ENCODE data around the gene LIPE. TPM values are rescaled to one million over a fixed set of nuclear protein-coding genes. Genes with fewer than 3 reads are reported as not detected.

LIPE gene
- total RNA-seq, 1 donor from 2014 or later = 3.2 TPM

DNA sequence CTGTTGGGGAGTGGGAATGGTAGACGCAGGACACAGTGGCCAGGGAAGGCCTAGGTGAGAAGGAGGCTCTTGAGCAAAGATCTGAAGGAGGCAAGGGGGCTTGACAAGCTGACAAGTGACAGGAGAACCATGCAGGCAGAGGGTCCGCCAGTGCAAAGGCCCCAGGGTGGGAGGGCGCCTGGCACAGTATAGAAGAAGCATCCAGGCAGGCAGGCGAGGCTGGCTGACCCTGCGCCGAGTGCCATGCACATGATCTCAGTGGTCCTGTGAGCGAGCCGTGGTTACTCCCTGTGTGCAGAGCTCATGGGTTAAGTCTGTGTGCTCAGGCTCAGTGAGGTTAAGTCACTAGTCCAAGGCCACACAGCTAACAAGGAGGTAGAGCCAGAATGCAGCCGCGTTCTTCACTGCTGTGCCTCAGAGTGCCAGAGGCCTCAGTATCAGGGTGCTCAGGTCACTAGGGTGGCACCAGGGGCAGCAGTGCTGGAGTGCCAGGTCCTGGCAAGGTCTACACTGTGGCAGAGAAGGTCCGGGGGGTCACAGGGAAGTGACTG is 52.3 kb downstream of the LIPE start:
- intact Hi-C loops (cut with DNase I) = no loop called here
- ATAC-seq (no peak), DNase-seq (no peak)
- Histone ChIP-seq H3K4me1 (no peaks in the 10 kb centered on the region), H3K27me3 (ENCODE audit: low read depth) (no peaks in the 10 kb centered on the region), H3K4me3 (no peak overlapping the region), H3K9me3 (no peaks in the 10 kb centered on the region), H3K36me3 (peaks cover 20% of the 10 kb centered on the region), H3K27ac (no peak overlapping the region)
- TF ChIP-seq, protein P1, sequence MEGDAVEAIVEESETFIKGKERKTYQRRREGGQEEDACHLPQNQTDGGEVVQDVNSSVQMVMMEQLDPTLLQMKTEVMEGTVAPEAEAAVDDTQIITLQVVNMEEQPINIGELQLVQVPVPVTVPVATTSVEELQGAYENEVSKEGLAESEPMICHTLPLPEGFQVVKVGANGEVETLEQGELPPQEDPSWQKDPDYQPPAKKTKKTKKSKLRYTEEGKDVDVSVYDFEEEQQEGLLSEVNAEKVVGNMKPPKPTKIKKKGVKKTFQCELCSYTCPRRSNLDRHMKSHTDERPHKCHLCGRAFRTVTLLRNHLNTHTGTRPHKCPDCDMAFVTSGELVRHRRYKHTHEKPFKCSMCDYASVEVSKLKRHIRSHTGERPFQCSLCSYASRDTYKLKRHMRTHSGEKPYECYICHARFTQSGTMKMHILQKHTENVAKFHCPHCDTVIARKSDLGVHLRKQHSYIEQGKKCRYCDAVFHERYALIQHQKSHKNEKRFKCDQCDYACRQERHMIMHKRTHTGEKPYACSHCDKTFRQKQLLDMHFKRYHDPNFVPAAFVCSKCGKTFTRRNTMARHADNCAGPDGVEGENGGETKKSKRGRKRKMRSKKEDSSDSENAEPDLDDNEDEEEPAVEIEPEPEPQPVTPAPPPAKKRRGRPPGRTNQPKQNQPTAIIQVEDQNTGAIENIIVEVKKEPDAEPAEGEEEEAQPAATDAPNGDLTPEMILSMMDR (IDR thresholded peaks at IDR 0.05) = no peak

GRCh38 chr19:42370626-42371175 is 56.5 kb downstream of the LIPE start:
- H3K4me3 ChIP-seq = no peak overlapping the region
- no peaks in the 10 kb centered on the region for H3K9me3 ChIP-seq
- ATAC-seq (no peak), DNase-seq (no peak)
- H3K36me3 ChIP-seq = peaks cover 14% of the 10 kb centered on the region
- H3K27me3 ChIP-seq (ENCODE audit: low read depth) = no peaks in the 10 kb centered on the region
- TF ChIP-seq, protein P1 (IDR thresholded peaks at IDR 0.05) = no peak
- intact Hi-C loops (cut with DNase I) = no loop called here
- H3K4me1 ChIP-seq = no peaks in the 10 kb centered on the region
- H3K27ac ChIP-seq = no peak overlapping the region

DNA sequence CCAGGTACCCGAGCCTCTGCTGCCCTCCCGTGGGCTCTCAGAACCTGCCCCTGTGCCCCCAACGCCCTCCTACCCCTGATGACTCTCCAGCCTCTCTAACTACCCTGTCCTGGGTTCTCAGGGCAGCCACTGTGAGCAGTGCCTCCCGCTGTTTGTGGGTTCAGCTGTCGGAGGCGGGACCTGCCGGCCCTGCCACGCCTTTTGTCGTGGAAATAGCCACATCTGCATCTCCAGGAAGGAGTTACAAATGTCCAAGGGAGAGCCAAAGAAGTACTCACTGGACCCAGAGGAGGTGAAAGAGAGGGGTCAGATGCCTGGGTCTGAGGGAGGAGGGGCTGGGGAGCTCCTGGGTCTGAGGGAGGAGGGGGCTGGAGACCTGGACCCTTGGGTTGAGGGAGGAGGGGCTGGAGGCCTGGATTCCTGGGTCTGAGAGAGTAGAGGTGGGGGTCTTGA is 57.1 kb downstream of the LIPE start:
- no peaks in the 10 kb centered on the region for H3K9me3 ChIP-seq
- ATAC-seq = no peak
- TF ChIP-seq, protein P1 (IDR thresholded peaks at IDR 0.05) = no peak

DNA sequence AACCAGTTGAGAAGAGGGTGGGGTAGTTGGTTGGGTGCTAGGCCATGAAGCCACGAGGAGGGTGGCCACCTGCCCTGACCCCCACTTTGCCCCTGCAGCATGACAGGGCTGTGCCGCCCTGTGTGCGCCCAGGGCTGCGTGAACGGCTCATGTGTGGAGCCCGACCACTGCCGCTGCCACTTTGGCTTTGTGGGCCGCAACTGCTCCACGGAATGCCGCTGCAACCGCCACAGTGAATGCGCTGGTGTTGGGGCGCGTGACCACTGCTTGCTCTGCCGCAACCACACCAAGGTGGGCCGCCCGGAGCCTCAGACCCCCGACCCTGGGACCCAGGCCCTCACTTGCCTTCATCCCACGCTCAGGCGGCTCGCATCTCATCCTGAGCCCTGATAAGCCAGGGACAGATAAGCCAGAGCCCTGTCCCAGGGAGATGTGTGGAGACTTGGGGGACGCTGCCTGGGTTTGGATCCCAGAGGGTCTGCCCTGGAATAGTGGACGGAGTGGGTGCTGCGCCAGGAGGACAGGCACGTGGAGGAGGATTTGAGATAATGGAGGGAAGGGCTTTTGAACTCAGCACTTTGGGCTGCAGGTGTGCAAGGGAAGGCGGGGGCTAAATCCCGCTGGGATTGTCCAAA is 57.6 kb downstream of the LIPE start:
- Histone ChIP-seq H3K27me3 (ENCODE audit: low read depth) (no peaks in the 10 kb centered on the region), H3K27ac (no peak overlapping the region), H3K4me1 (no peaks in the 10 kb centered on the region), H3K4me3 (no peak overlapping the region), H3K36me3 (peaks cover 4% of the 10 kb centered on the region), H3K9me3 (no peaks in the 10 kb centered on the region)
- ATAC-seq = no peak
- intact Hi-C loops (cut with DNase I) = no loop called here
- TF ChIP-seq, protein P1 (IDR thresholded peaks at IDR 0.05) = no peak
- no peak for DNase-seq

More for the DNA sequence above, 57.1 kb downstream of the LIPE start:
- H3K4me1 ChIP-seq = no peaks in the 10 kb centered on the region
- no peak overlapping the region for H3K4me3 ChIP-seq
- peaks cover 8% of the 10 kb centered on the region for H3K36me3 ChIP-seq
- H3K27ac ChIP-seq = no peak overlapping the region
- no peak for DNase-seq
- intact Hi-C loops (cut with DNase I) = no loop called here
- H3K27me3 ChIP-seq (ENCODE audit: low read depth) = no peaks in the 10 kb centered on the region

DNA sequence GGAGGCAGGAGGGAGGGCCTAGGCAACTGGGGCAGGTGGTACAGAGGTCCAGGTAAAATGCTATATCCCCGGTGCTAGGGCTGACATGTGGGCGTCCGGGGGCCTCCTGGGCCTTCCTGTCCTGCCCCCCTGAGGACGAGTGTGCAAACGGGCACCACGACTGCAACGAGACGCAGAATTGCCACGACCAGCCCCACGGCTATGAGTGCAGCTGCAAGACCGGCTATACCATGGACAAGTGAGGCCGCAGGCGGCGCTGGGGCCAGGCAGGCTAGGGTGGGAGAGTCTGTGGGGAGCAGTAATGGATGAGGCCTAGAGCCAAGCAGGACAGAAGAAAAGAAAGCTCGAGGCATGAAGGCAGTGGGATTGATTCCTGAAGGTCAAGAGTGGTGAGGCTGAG is 58.4 kb downstream of the LIPE start:
- H3K36me3 ChIP-seq = no peaks in the 10 kb centered on the region
- no peak overlapping the region for H3K4me3 ChIP-seq
- no peak overlapping the region for H3K27ac ChIP-seq
- no peaks in the 10 kb centered on the region for H3K27me3 ChIP-seq (ENCODE audit: low read depth)
- intact Hi-C loops (cut with DNase I) = no loop called here
- H3K9me3 ChIP-seq = no peaks in the 10 kb centered on the region
- TF ChIP-seq, protein P1 (IDR thresholded peaks at IDR 0.05) = no peak
- ATAC-seq (no peak), DNase-seq (no peak)
- no peaks in the 10 kb centered on the region for H3K4me1 ChIP-seq
